ENCODE measurements around the gene RXFP1. TPM values are rescaled to one million over a fixed set of nuclear protein-coding genes. Genes with fewer than 3 reads are reported as not detected.

Gene RXFP1
- 0.09 TPM in 1 of 2 replicates, not detected in the other for total RNA-seq

DNA sequence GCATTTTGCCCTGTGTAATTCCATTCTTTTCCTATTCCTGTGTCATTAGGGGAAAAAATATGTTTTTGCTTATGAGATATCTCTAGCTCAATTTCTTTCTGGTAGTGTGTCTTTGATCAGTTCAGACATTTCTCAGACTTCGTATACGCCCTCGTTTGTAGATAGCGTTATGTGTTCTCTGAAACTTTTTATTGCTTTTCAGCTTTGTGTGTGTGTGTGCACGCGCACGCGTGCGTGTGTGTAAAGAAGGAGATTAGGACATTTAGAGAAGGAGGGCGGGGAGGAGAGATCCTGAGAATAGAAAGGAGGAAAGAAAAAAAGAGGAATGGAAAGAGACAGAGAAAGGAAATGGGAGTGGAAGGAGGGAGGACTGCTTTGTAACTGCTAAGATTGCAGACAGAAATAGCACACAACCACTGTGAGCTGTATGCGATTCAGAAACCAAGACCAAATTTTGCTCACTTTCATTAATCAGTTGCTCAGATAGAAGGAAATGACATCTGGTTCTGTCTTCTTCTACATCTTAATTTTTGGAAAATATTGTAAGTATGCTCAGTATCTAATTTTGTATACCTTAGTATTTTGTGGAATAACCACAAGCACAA lies at the start of gene RXFP1:
TSS of gene RXFP1 (plus strand) at position 399 of the 605 bp plus-strand sequence. CDS start at position 494, 95 bp downstream.

DNA sequence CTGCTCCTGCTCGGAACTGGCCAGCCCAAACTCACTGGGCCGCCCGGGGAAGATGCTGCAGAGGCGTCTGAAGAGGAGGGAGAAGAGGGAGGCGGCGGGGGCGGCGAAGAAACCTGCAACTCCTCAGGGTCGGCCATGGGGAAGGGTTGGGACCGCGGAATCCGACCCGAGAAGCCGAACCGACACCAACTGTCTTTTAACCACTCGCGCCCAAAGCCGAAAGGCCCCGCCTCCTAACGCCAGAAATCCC lies 149.9 kb downstream of the RXFP1 start, which contains the start of gene C4orf46:
TSS of gene C4orf46 (minus strand) at position 223 of the 250 bp plus-strand sequence. CDS start at position 137, 86 bp downstream.

DNA sequence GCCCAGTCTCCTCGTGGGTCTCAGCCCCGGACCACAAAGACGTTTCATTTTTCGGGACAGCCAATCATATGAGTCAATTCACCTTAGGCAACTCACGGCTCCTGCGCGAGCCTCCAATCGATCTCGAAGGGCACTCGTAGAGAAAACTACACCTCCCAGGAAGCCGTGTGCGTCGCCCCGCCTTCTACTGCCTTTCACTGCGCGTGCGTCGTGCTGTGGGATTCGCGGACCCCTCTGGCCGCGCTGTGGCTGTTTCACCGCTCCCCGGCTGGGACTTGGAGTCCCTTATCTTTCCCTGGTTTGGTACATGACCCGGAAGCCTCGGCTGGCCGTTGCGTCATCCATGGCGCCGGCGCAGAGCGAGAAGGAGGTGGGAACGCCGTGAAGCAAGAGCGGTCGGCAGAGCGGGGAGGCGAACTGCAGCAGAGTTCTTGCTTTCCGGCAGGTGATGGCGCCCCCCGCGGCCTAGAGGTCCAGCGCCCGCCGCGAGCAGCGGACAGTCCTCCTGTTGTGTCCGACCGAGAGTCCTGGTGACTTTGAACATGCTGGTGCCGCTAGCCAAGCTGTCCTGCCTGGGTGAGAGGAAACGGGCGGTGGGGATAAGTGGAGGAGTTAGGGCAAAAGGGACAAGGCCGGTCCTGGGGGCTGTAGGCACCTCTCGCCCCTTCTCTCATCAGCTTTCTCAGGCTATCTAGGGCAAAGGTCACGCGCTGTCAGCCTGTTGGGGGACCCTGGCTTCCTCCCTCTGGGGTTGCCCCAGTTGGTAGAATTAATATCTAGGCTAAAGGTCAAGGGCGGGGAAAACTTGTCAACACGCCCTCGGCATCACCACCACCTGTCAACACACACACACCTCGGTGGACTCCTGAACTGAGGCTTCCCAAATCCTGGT lies 150.5 kb downstream of the RXFP1 start, which contains the start of gene ETFDH:
TSS of gene ETFDH (plus strand) at position 382 of the 892 bp plus-strand sequence. CDS start at position 543, 161 bp downstream.

Other genes starting within 250 kb of the RXFP1 start
- gene C4orf46, start 150.0 kb downstream of the RXFP1 start, total RNA-seq: 6.5 and 12.7 TPM in 2 replicates
- 11.8 and 21.6 TPM in 2 replicates for gene ETFDH, start 150.4 kb downstream of the RXFP1 start, total RNA-seq
- gene PPID, start 201.5 kb downstream of the RXFP1 start, total RNA-seq: 24.6 and 30.7 TPM in 2 replicates
- gene FNIP2, start 247.1 kb downstream of the RXFP1 start, total RNA-seq: 11.8 and 24.2 TPM in 2 replicates